ENCODE results near the gene TRIP6.

GRCh38 chr7:100855515-100855914 lies 11.7 kb upstream of the TRIP6 start:
- TF ChIP-seq POLR2AphosphoS5 (IDR thresholded peaks at IDR 0.05), result no peak
- TF ChIP-seq, protein P1, sequence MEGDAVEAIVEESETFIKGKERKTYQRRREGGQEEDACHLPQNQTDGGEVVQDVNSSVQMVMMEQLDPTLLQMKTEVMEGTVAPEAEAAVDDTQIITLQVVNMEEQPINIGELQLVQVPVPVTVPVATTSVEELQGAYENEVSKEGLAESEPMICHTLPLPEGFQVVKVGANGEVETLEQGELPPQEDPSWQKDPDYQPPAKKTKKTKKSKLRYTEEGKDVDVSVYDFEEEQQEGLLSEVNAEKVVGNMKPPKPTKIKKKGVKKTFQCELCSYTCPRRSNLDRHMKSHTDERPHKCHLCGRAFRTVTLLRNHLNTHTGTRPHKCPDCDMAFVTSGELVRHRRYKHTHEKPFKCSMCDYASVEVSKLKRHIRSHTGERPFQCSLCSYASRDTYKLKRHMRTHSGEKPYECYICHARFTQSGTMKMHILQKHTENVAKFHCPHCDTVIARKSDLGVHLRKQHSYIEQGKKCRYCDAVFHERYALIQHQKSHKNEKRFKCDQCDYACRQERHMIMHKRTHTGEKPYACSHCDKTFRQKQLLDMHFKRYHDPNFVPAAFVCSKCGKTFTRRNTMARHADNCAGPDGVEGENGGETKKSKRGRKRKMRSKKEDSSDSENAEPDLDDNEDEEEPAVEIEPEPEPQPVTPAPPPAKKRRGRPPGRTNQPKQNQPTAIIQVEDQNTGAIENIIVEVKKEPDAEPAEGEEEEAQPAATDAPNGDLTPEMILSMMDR (IDR thresholded peaks at IDR 0.05), result no peak

All from esophagus muscularis mucosa (tissue), 3 donors.